ENCODE measurements around the gene RFTN2. TPM values are rescaled to one million over a fixed set of nuclear protein-coding genes. Genes with fewer than 3 reads are reported as not detected.
"Not testable (repeated sequence)": the region's sequence is repeated elsewhere in the genome, so short reads cannot be mapped to it uniquely, and the experiment has no call there.

RFTN2 gene
- total RNA-seq: not detected

GRCh38 chr2:197675246-197675645 is at the start of gene RFTN2:
Gene RFTN2 (minus strand): TSS chr2:197675587. CDS start chr2:197675458, 129 bp downstream.
- Mint-ChIP-seq H3K9me3 (no peaks in the 10 kb centered on the region), H3K36me3 (no peaks in the 10 kb centered on the region), H3K27ac (no peak within 1 kb of the TSS)
- ATAC-seq (no peak), DNase-seq (ENCODE audit: low spot score in 2 of 2) (no peak)

- H3K27ac Mint-ChIP-seq: no peak overlapping the region
- no peaks in the 10 kb centered on the region for H3K36me3 Mint-ChIP-seq
- no peaks in the 10 kb centered on the region for H3K9me3 Mint-ChIP-seq
- ATAC-seq: no peak
- no peak for DNase-seq (ENCODE audit: low spot score in 2 of 2)
Observed at GRCh38 chr2:197717863-197718262, 42.5 kb upstream of the RFTN2 start.

GRCh38 chr2:197713271-197713670 is 37.9 kb upstream of the RFTN2 start:
- DNase-seq (ENCODE audit: low spot score in 2 of 2) (no peak), ATAC-seq (no peak)
- H3K36me3 Mint-ChIP-seq: peaks cover 20 to 21% of the 10 kb centered on the region in 2 donors
- peak overlapping the region in 1 of 2 donors; percentile 53 for H3K27ac Mint-ChIP-seq
- no peaks in the 10 kb centered on the region for H3K9me3 Mint-ChIP-seq

GRCh38 chr2:197711578-197711977 is 36.2 kb upstream of the RFTN2 start:
- no peak for ATAC-seq
- no peak for DNase-seq (ENCODE audit: low spot score in 2 of 2)
- Mint-ChIP-seq H3K9me3 (no peaks in the 10 kb centered on the region), H3K36me3 (peaks cover 22% of the 10 kb centered on the region in 2 donors), H3K27ac (no peak overlapping the region)

- Mint-ChIP-seq H3K27ac (no peak overlapping the region), H3K9me3 (no peaks in the 10 kb centered on the region), H3K36me3 (peaks cover 29 to 32% of the 10 kb centered on the region in 2 donors)
- DNase-seq (ENCODE audit: low spot score in 2 of 2) (peak in 1 of 2 donors; percentile 16), ATAC-seq (peak; percentile 71 to 77)
Observed at GRCh38 chr2:197710424-197711042, 35.1 kb upstream of the RFTN2 start.

GRCh38 chr2:197709140-197709539 is 33.8 kb upstream of the RFTN2 start:
- peaks cover 29 to 39% of the 10 kb centered on the region in 2 donors for H3K36me3 Mint-ChIP-seq
- not testable (repeated sequence) for H3K9me3 Mint-ChIP-seq; DNase-seq (ENCODE audit: low spot score in 2 of 2); H3K27ac Mint-ChIP-seq; ATAC-seq

- H3K9me3 Mint-ChIP-seq: no peaks in the 10 kb centered on the region
- no peak for ATAC-seq
- DNase-seq (ENCODE audit: low spot score in 2 of 2): no peak
- no peak overlapping the region for H3K27ac Mint-ChIP-seq
- H3K36me3 Mint-ChIP-seq: peaks cover 29 to 39% of the 10 kb centered on the region in 2 donors
Observed at GRCh38 chr2:197708331-197708730, 32.9 kb upstream of the RFTN2 start.

- H3K27ac Mint-ChIP-seq: peak overlapping the region in 1 of 2 donors; percentile 30
- H3K36me3 Mint-ChIP-seq: peaks cover 31 to 39% of the 10 kb centered on the region in 2 donors
- peaks cover 0 to 2% of the 10 kb centered on the region in 2 donors for H3K9me3 Mint-ChIP-seq
- ATAC-seq (no peak), DNase-seq (ENCODE audit: low spot score in 2 of 2) (no peak)
Observed at GRCh38 chr2:197707316-197708213, 32.2 kb upstream of the RFTN2 start.

GRCh38 chr2:197706839-197707207 is 31.4 kb upstream of the RFTN2 start:
- Mint-ChIP-seq H3K36me3 (peaks cover 34 to 39% of the 10 kb centered on the region in 2 donors), H3K9me3 (peaks cover 0 to 4% of the 10 kb centered on the region in 2 donors), H3K27ac (peak overlapping the region in 1 of 2 donors; percentile 91)
- ATAC-seq: no peak
- DNase-seq (ENCODE audit: low spot score in 2 of 2): no peak

GRCh38 chr2:197705912-197706838 is 30.8 kb upstream of the RFTN2 start:
- H3K27ac Mint-ChIP-seq: peak overlapping the region; percentile 91 to 94
- peak in 1 of 2 donors; percentile 26 for ATAC-seq
- peaks cover 34 to 39% of the 10 kb centered on the region in 2 donors for H3K36me3 Mint-ChIP-seq
- DNase-seq (ENCODE audit: low spot score in 2 of 2): peak; percentile 22 to 66
- peaks cover 0 to 4% of the 10 kb centered on the region in 2 donors for H3K9me3 Mint-ChIP-seq

GRCh38 chr2:197705121-197705911 is 29.9 kb upstream of the RFTN2 start, which contains the start of gene MARS2:
Gene MARS2 (plus strand): TSS chr2:197705369. CDS start chr2:197705406, 37 bp downstream.
- ATAC-seq (peak; percentile 86 to 90), DNase-seq (ENCODE audit: low spot score in 2 of 2) (peak; percentile 89 to 95)
- Mint-ChIP-seq H3K27ac (peak within 1 kb of the TSS; percentile 91 to 94), H3K36me3 (peaks cover 33 to 46% of the 10 kb centered on the region in 2 donors), H3K9me3 (peaks cover 0 to 8% of the 10 kb centered on the region in 2 donors)

- peak; percentile 31 to 43 for ATAC-seq
- Mint-ChIP-seq H3K9me3 (peaks cover 0 to 8% of the 10 kb centered on the region in 2 donors), H3K36me3 (peaks cover 26 to 39% of the 10 kb centered on the region in 2 donors), H3K27ac (peak overlapping the region; percentile 91)
- no peak for DNase-seq (ENCODE audit: low spot score in 2 of 2)
Observed at GRCh38 chr2:197704434-197705120, 29.2 kb upstream of the RFTN2 start.

- ATAC-seq (peak; percentile 13 to 70), DNase-seq (ENCODE audit: low spot score in 2 of 2) (peak in 1 of 2 donors; percentile 29)
- Mint-ChIP-seq H3K36me3 (peaks cover 8 to 26% of the 10 kb centered on the region in 2 donors), H3K27ac (peak overlapping the region in 1 of 2 donors; percentile 18), H3K9me3 (peaks cover 0 to 8% of the 10 kb centered on the region in 2 donors)
Observed at GRCh38 chr2:197700960-197701359, 25.6 kb upstream of the RFTN2 start.

- peaks cover 5 to 16% of the 10 kb centered on the region in 2 donors for H3K36me3 Mint-ChIP-seq
- not testable (repeated sequence) for H3K27ac Mint-ChIP-seq; ATAC-seq; DNase-seq (ENCODE audit: low spot score in 2 of 2); H3K9me3 Mint-ChIP-seq
Observed at GRCh38 chr2:197699724-197700123, 24.3 kb upstream of the RFTN2 start.

GRCh38 chr2:197696571-197696970 is 21.2 kb upstream of the RFTN2 start:
- peaks cover 0 to 14% of the 10 kb centered on the region in 2 donors for H3K36me3 Mint-ChIP-seq
- not testable (repeated sequence) for DNase-seq (ENCODE audit: low spot score in 2 of 2); ATAC-seq; H3K9me3 Mint-ChIP-seq; H3K27ac Mint-ChIP-seq

Measured in activated naive CD4-positive, alpha-beta T cell treated with anti-CD3 and anti-CD28 coated beads, Interleukin-2, amount 50 U/mL, for 72 hours (primary cell).